Astrocyte (in vitro differentiated cells and primary cell): ENCODE data around the gene LY9. TPM values are rescaled to one million over a fixed set of nuclear protein-coding genes. Genes with fewer than 3 reads are reported as not detected.

Experiments
- DNase-seq: peaks from one replicate; pipeline ENCODE4 v3.0.0-alpha.2; 2010; ENCODE audit warnings: low read depth
- FAIRE-seq: peaks from 2 replicates; lab custom pipeline; 2011; peaks lifted over from hg19 to GRCh38; lab: Jason Lieb, UNC
- H2AFZ ChIP-seq: 2 replicates; pipeline ENCODE4 v1.6.0; 2012; ENCODE audit warnings: low read depth, low read length, inconsistent platforms
- H3K27ac ChIP-seq: 2 replicates; pipeline ENCODE4 v1.5.1; 2011; ENCODE audit warnings: low read depth, low read length, inconsistent platforms
- H3K27me3 ChIP-seq: 2 replicates; pipeline ENCODE4 v1.6.0; 2011; ENCODE audit warnings: low read length, inconsistent platforms; ENCODE audit not compliant: insufficient read depth
- H3K36me3 ChIP-seq: 2 replicates; pipeline ENCODE4 v1.5.1; 2011; ENCODE audit warnings: low read length, inconsistent platforms; ENCODE audit not compliant: insufficient read depth
- H3K4me1 ChIP-seq: 2 replicates; pipeline ENCODE4 v1.5.1; 2011; ENCODE audit warnings: low read length, inconsistent platforms; ENCODE audit not compliant: insufficient read depth
- H3K4me2 ChIP-seq: 2 replicates; pipeline ENCODE4 v1.6.0; 2012; ENCODE audit warnings: low read length, inconsistent platforms
- H3K4me3 ChIP-seq: 2 replicates; pipeline ENCODE4 v1.5.1; 2011; ENCODE audit warnings: low read depth, mild to moderate bottlenecking, low read length, inconsistent platforms; ENCODE audit not compliant: insufficient read depth
- H3K79me2 ChIP-seq: 2 replicates; pipeline ENCODE4 v1.6.0; 2012; ENCODE audit warnings: mild to moderate bottlenecking, low read length, inconsistent platforms; ENCODE audit not compliant: insufficient read depth
- H3K9ac ChIP-seq: 2 replicates; pipeline ENCODE4 v1.6.0; 2012; ENCODE audit warnings: mild to moderate bottlenecking, low read length, inconsistent platforms
- H3K9me3 ChIP-seq: 2 replicates; pipeline ENCODE4 v1.5.1; 2012; ENCODE audit warnings: low read depth, mild to moderate bottlenecking, low read length, inconsistent platforms; ENCODE audit not compliant: insufficient read depth
- H4K20me1 ChIP-seq: 2 replicates; pipeline ENCODE4 v1.6.0; 2012; ENCODE audit warnings: low read length, inconsistent platforms; ENCODE audit not compliant: insufficient read depth
- H3K27ac Mint-ChIP-seq: one replicate; pipeline ENCODE4 v1.8.0; 2021; ENCODE audit warnings: mild to moderate bottlenecking, mixed read lengths; ENCODE audit not compliant: unreplicated experiment
- H3K27me3 Mint-ChIP-seq: one replicate; pipeline ENCODE4 v1.8.0; 2021; ENCODE audit warnings: low read depth, mixed read lengths; ENCODE audit not compliant: unreplicated experiment
- H3K36me3 Mint-ChIP-seq: one replicate; pipeline ENCODE4 v1.8.0; 2021; ENCODE audit warnings: low read depth, mixed read lengths; ENCODE audit not compliant: unreplicated experiment
- H3K4me1 Mint-ChIP-seq: one replicate; pipeline ENCODE4 v1.8.0; 2021; ENCODE audit warnings: low read depth, mixed read lengths; ENCODE audit not compliant: unreplicated experiment
- H3K4me3 Mint-ChIP-seq: one replicate; pipeline ENCODE4 v1.8.0; 2021; ENCODE audit warnings: mild to moderate bottlenecking, moderate library complexity, mixed read lengths; ENCODE audit not compliant: unreplicated experiment
- H3K9me3 Mint-ChIP-seq: one replicate; pipeline ENCODE4 v1.8.0; 2021; ENCODE audit warnings: mild to moderate bottlenecking, mixed read lengths; ENCODE audit not compliant: unreplicated experiment
- EZH2 ChIP-seq: IDR thresholded peaks from 2 replicates; pipeline ENCODE4 v1.6.1; 2012; ENCODE audit warnings: mild to moderate bottlenecking, low read length, inconsistent platforms; ENCODE audit not compliant: insufficient read depth
- total RNA-seq: library from RNA; stranded (reverse); gene quantifications from 2 replicates; pipeline ENCODE4 v1.2.1, GENCODE V29; 2021
- TF ChIP-seq, protein P1 (sequence below): IDR thresholded peaks from 2 replicates; pipeline ENCODE4 v1.5.1; 2011; ENCODE audit warnings: low read depth, mild to moderate bottlenecking, inconsistent platforms, low read length, moderate library complexity; ENCODE audit not compliant: insufficient read depth

The LY9 gene
- total RNA-seq, 1 donor from 2014 or later, result not detected

DNA sequence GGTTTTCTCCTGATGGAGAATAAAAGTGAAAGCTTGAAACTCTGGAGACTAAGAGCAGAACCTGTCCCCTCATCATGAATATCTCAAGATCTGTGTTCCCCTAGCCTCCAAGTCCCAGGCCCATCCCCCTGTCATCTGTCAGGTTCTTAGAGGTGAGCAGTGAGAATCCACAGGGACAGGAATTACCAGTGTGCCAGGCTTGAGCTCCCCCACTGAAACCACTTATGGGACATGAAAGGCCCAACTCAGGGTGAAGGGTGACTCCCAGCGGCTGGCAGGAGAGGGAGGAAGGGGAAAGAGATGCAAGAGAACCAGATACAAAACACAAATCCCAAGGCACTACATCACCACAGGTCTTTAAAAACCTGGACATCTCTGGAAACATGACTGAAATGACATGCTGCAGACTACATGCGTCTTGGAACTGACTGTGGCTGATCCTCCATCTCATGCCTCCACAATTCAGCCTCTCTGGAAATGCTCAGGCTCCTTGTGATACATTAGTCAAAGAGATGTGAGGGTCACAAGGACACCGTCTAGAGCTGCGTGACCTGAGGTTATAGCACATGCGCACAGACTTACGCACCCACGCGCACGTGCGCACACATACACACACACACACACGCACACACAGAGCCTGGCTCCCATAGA, 6.8 kb upstream of the LY9 start:
- H3K27ac Mint-ChIP-seq, result no peak overlapping the region
- peaks cover 6% of the 10 kb centered on the region for H3K9me3 Mint-ChIP-seq
- H3K4me2 ChIP-seq, result no peak overlapping the region

DNA sequence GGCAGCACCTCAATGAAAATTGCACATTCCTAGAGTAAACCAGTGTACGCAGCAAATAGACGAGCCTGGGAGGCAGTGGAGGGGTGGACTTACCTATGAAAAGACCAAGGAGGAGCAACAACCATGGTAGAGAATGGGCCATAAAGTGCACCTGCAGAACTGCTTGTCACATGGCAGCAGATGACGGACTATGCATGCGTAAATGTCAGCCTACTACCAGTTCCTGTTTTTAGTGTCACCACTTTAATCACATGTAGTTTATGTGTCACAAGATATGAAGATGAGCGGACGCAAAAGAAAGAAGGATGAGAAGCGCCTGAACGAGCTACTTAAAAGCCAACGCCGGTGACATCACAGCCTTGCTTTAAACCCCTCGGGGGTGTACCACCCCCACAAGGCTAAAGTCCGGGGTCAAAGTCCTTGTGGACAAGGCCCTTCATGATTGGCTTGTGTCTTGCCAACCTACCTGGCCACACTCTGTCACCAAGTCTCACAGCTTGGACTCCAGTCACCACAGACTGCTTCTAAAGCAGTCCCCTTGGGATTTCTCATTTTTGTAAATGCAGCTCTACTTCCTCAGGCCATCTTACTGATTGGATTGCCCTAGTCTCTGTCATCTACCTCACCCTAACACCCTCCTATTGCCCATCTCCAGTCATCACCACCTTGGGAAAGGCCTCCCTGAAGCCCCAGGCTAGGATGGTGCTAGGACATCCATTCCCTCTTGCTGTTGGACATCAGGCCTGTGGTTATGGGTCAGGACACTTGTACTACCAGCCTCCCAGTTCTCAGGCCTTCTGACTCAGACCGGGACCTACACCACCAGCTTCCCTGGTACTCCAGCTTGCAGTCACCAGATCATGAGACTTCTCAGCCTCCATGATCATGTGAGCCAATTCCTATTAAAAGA, 6.0 kb upstream of the LY9 start:
- H3K36me3 Mint-ChIP-seq, result no peaks in the 10 kb centered on the region
- Histone ChIP-seq H3K36me3 (no peaks in the 10 kb centered on the region), H3K9ac (no peak overlapping the region), H3K27ac (no peak overlapping the region), H3K4me1 (no peaks in the 10 kb centered on the region), H3K4me3 (no peak overlapping the region), H3K79me2 (no peaks in the 10 kb centered on the region), H3K4me2 (no peak overlapping the region), H3K9me3 (no peaks in the 10 kb centered on the region), H4K20me1 (no peaks in the 10 kb centered on the region), H2AFZ (no peak overlapping the region), H3K27me3 (no peaks in the 10 kb centered on the region)
- no peak overlapping the region for H3K4me3 Mint-ChIP-seq
- H3K4me1 Mint-ChIP-seq, result no peaks in the 10 kb centered on the region
- TF ChIP-seq, protein P1, sequence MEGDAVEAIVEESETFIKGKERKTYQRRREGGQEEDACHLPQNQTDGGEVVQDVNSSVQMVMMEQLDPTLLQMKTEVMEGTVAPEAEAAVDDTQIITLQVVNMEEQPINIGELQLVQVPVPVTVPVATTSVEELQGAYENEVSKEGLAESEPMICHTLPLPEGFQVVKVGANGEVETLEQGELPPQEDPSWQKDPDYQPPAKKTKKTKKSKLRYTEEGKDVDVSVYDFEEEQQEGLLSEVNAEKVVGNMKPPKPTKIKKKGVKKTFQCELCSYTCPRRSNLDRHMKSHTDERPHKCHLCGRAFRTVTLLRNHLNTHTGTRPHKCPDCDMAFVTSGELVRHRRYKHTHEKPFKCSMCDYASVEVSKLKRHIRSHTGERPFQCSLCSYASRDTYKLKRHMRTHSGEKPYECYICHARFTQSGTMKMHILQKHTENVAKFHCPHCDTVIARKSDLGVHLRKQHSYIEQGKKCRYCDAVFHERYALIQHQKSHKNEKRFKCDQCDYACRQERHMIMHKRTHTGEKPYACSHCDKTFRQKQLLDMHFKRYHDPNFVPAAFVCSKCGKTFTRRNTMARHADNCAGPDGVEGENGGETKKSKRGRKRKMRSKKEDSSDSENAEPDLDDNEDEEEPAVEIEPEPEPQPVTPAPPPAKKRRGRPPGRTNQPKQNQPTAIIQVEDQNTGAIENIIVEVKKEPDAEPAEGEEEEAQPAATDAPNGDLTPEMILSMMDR, result no peak
- no peak for TF ChIP-seq EZH2
- H3K9me3 Mint-ChIP-seq, result peaks cover 4% of the 10 kb centered on the region
- DNase-seq, result no peak
- no peak overlapping the region for H3K27ac Mint-ChIP-seq
- H3K27me3 Mint-ChIP-seq, result peaks cover 9% of the 10 kb centered on the region
- FAIRE-seq, result no peak

More for the DNA sequence above, 6.8 kb upstream of the LY9 start:
- TF ChIP-seq, protein P1, result no peak
- no peak for TF ChIP-seq EZH2
- Mint-ChIP-seq H3K27me3 (peaks cover 5% of the 10 kb centered on the region), H3K4me1 (no peaks in the 10 kb centered on the region), H3K36me3 (no peaks in the 10 kb centered on the region), H3K4me3 (no peak overlapping the region)
- no peak overlapping the region for H3K4me3 ChIP-seq
- H4K20me1 ChIP-seq, result no peaks in the 10 kb centered on the region
- H2AFZ ChIP-seq, result no peak overlapping the region
- H3K27ac ChIP-seq, result no peak overlapping the region
- no peaks in the 10 kb centered on the region for H3K9me3 ChIP-seq
- DNase-seq, result no peak
- H3K36me3 ChIP-seq, result no peaks in the 10 kb centered on the region
- H3K79me2 ChIP-seq, result no peaks in the 10 kb centered on the region
- H3K9ac ChIP-seq, result no peak overlapping the region
- FAIRE-seq, result no peak
- H3K4me1 ChIP-seq, result no peaks in the 10 kb centered on the region
- H3K27me3 ChIP-seq, result no peaks in the 10 kb centered on the region
